GM21529 (cell line): ENCODE measurements around the gene GTF3C1.

Experiments
- ATAC-seq: cut with Tn5 transposase; IDR thresholded peaks from one replicate; pipeline ENCODE4 v1.9.1; 2021; ENCODE audit not compliant: unreplicated experiment

GTF3C1 gene

GRCh38 chr16:27520982-27521673, 28.6 kb downstream of the GTF3C1 start:
- no peak for ATAC-seq

DNA sequence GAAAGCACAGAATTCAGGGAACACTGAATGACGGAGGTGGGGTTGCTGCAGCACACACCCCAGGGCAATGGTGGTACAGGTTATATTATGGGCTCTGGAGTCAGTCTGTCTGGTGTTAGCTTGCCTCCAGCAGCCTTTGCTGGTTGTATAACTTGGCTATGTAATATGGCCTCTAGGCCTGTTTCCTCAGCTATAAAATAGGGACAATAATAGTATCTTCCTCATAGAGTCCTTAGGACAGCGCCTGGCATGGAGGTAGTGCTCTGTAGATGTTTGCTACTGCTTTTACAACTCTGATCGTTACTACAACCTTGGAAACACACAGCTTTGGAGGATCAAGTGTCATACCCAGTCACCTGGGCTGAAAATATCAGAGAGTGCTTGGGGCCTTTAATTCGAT, 31.5 kb downstream of the GTF3C1 start:
- no peak for ATAC-seq

DNA sequence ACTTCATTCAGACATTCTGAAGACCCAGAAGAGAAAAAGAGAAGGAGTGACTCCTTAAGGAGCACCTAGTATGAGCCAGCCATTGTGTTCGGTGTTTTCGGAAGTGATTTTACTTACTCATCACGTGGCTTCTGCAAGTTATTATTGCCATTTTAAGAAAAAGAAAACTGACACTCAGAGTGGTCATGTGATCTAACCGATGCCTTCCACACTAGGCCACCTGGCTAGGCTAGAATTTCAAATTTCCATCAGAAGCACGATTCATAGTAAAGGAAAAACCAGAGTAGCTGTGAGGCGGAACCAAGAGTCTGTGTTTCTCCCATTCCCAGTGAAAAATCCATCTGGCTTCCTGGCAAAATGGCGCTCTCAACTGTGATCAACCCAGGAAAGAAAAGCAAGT, 32.0 kb downstream of the GTF3C1 start:
- ATAC-seq = no peak

DNA sequence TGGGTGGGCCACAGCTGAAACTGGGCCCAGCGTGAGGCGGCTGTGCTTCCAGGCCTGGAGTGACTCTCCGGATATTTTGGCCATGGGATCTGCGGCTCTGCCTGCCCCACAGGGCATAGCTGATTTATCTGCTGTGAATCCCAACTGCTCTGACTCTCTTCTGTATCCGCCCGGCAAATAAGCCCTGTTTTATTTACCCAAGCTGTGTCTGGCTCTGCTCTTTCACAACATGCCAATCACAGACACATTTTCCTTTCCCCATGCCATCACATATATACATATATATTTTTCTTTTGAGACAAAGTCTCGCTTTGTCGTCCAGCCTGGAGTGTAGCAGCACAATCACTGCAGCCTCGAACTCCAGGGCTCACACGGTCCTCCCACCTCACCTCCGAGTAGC, 33.3 kb downstream of the GTF3C1 start:
- no peak for ATAC-seq

DNA sequence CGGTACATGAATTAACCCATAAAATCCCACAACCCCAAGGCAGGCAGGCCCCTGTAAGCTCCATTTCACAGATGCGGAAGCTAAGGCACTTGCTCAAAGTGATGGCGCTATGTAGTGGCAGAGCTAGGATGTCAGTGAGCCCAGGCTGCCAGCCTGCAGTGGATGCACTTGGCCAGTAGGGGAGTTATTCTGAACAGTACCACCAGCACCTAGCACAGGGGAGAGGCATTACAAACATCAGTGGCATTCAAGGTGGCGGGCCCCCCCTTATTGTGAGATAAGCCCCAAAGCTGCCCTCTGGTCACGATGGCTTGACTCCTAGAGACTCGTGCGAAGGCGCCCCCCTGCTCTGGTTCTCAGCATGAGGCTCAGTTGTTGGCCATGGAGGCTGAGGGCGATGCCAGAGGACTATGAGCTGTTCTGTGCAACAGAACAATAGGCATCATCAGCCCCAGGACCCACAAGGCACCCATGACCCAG, 33.8 kb downstream of the GTF3C1 start:
- ATAC-seq = no peak

- no peak for ATAC-seq
Observed at GRCh38 chr16:27514806-27515205, 34.9 kb downstream of the GTF3C1 start.

- no peak for ATAC-seq
Observed at GRCh38 chr16:27511657-27512448, 37.9 kb downstream of the GTF3C1 start.

- no peak for ATAC-seq
Observed at GRCh38 chr16:27508476-27508875, 41.2 kb downstream of the GTF3C1 start.

GRCh38 chr16:27506771-27507170, 42.9 kb downstream of the GTF3C1 start:
- ATAC-seq = no peak

- ATAC-seq = no peak
Observed at GRCh38 chr16:27505297-27506236, 44.1 kb downstream of the GTF3C1 start.

- no peak for ATAC-seq
Observed at GRCh38 chr16:27503662-27504061, 46.1 kb downstream of the GTF3C1 start.

DNA sequence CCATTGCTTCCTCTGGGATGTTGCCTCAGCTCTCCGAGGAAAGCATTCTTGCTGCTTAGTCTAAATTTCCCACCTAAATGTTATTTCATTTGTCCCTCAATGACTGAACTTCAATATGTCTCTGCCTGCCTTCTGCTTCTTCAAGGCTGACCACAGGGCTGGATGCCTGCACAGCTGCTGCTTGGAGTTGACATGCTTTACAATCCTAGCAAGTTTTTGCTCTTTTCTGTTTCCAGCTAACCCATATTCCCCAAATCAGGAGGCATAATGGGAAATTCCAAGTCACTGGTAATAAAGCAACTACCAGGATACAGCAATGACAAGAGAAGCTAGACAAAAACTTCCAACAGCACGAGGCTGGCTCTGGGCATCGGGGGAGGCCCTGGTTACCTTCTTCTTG, 48.9 kb downstream of the GTF3C1 start:
- ATAC-seq = no peak

DNA sequence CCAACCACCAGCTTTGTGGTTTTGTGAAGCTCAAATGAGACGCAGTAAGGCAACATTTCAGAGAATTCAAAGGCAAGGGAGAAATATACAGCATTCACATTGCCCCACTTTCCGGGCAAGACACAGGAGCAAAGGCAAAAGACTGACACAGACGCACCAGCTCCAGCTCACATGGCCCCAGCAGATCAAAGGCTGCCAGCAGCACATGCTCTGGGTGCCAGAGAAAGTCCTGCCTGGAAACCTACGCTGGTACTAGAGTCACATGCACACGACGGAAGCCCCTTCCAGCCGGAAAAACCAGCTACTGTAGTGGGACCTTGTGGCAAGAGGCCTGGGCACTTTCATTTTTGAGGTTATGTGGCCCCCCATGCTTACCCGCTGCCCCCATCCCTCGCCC, 50.1 kb downstream of the GTF3C1 start:
- no peak for ATAC-seq

DNA sequence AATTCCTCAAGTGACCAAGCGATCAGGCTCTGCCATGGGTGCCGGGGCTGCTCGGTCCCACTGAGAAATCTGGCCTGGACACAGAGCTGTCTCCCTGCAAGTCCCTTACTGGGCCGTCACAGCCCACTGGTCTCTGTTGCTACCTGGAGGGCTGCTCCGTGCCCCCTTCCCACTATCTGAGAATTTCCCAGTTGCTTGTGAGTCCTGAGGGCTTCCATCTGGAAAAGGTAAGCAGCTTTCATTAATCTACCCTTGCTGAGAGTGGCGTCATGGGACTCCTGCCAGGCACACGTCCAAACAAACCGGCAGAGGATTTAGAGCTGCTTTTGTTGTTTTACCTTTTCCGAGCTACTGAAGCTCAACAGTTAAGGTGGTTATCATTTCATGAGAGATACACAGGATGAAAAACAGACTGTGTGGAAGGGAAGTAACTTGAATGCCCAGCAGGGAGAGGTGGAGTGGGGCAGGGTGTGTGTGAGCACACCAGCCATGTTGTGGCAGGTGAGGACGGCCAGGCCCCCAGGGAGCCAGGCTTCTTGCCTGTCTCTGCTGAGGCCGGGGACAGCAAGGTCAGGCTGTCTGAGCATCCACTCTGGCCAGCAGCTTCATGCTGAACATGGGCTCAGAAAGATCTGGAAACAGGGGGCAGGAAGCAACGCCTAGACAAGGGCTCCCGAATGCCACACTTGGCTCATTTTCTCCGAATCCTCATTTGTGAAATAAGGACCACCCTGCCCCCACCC, 50.6 kb downstream of the GTF3C1 start:
- no peak for ATAC-seq

GRCh38 chr16:27498031-27498825, 51.5 kb downstream of the GTF3C1 start:
- no peak for ATAC-seq

DNA sequence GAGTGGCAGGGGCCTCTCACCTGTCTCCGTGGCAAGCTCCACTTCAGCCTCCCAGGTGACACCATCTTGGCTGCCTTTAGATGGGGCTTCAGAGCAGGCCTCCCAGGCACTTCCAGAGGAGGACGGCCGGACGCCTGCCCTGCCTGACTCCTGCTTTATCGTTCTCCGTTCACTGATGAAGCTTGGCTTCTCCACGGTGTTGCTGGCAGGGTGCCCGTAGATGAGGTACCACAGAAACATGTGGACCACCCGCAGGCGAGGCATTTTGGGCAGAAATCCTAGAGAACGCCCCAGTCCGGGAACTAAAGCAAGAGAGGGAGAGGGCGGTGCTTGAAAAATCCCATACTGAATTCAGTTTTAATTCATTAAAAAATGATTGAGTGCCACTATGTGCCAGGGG, 54.5 kb downstream of the GTF3C1 start:
- ATAC-seq = no peak

GRCh38 chr16:27492588-27492979, 57.1 kb downstream of the GTF3C1 start:
- ATAC-seq = no peak

DNA sequence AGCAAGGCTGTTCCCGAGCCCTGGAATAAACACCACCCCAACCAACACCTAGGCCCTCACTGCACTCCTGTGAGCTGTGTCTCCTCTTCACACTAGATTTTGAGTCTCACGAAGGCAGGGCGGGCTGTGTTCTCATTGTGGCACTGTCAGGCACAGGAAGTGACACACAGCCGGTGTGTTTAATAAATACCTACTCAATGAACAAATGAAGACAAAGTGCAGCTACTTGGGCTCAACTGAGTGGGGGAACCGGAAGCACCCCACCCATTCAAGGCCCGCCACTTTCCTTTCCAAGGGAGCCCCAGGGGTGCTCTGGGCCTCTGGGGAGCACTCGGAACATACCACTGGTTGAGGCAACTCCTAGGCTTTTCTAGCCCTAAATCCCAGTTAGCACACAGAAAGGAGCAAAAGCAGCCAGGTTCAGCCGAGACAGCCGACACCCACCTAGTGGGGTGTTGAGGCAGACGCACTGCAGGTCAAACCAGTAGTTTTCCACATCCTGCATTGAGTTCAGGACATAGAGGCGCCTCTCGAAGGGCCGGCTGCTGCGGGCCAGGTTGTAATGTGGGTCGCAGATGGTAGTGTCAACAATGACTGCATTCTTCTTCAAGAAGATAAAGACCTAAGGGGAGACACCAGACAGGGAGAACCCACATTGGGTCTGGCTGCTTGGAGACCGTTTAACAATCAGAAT, 57.7 kb downstream of the GTF3C1 start:
- ATAC-seq = no peak

DNA sequence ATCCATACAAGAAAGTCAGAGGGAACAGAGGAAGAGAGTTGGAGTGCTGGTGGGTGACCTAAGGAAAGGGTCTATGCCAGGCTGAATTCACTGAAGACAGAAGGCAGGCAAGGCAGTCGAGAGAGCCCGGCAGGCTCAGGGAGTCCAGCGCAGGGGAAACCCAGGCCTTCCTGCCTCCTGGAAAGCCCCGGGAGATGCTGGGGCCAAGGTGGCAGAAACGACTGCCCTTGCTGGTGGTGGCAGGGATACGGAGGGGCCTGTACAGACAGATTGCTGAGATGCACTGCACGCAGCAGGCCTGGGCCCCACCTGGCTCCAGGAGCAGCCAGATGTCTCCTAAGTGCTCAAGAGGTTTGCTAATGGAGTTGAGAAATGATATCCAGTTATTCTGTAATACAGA, 59.8 kb downstream of the GTF3C1 start:
- no peak for ATAC-seq
